Ovary (tissue), 3 donors: Measurements from ENCODE around the gene HDLBP.

ENCODE experiments used
- CTCF ChIP-seq, 3 donors: fragments of 450-650 bp in 2 of 3; fragments of 200-600 bp in 1 of 3; IDR thresholded peaks; one replicate each; pipeline versions ENCODE4 v1.5.1 to v1.8.0; 2016 to 2022; ENCODE audit warnings: antibody characterized with exemption in 3 of 3, mild to moderate bottlenecking in 1 of 3
- EP300 ChIP-seq: sonication (generic); formaldehyde crosslinking; IDR thresholded peaks from one replicate; pipeline ENCODE4 v1.6.1; 2017; ENCODE audit warnings: antibody characterized with exemption
- POLR2A ChIP-seq: fragments of 450-650 bp; IDR thresholded peaks from one replicate; pipeline ENCODE4 v1.6.1; 2017; ENCODE audit warnings: antibody characterized with exemption, mild to moderate bottlenecking, moderate library complexity
- donor health status: DM: no; HTN: no; CAD: no.

- no peak for TF ChIP-seq CTCF (IDR thresholded peaks at IDR 0.05)
- TF ChIP-seq POLR2A, result no peak
- no peak for TF ChIP-seq EP300
These were observed 40.0 kb downstream of the HDLBP start for GRCh38 chr2:241275504-241275903.
